COR-L47 (cell line): ENCODE measurements around the gene CEP350.
A peak's percentile ranks its signal among the peaks of the same experiment; 100 is the strongest.

Source experiments
- DNase-seq: peaks from one replicate; lab custom pipeline; 2025; lab: John Stamatoyannopoulos, UW

Gene CEP350, protein sequence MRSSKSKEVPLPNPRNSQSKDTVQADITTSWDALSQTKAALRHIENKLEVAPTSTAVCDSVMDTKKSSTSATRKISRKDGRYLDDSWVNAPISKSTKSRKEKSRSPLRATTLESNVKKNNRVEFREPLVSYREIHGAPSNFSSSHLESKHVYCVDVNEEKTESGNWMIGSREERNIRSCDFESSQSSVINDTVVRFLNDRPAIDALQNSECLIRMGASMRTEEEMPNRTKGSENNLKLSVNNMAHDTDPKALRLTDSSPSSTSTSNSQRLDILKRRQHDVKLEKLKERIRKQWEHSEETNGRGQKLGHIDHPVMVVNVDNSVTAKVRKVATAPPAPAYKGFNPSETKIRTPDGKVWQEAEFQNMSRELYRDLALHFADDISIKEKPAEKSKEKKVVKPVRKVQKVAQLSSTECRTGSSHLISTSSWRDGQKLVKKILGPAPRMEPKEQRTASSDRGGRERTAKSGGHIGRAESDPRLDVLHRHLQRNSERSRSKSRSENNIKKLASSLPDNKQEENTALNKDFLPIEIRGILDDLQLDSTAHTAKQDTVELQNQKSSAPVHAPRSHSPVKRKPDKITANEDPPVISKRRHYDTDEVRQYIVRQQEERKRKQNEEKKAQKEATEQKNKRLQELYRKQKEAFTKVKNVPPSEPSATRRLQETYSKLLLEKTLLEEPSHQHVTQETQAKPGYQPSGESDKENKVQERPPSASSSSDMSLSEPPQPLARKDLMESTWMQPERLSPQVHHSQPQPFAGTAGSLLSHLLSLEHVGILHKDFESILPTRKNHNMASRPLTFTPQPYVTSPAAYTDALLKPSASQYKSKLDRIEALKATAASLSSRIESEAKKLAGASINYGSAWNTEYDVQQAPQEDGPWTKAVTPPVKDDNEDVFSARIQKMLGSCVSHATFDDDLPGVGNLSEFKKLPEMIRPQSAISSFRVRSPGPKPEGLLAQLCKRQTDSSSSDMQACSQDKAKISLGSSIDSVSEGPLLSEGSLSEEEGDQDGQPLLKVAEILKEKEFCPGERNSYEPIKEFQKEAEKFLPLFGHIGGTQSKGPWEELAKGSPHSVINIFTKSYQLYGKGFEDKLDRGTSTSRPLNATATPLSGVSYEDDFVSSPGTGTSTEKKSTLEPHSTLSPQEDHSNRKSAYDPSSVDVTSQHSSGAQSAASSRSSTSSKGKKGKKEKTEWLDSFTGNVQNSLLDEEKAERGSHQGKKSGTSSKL (N-terminal part only)

DNA sequence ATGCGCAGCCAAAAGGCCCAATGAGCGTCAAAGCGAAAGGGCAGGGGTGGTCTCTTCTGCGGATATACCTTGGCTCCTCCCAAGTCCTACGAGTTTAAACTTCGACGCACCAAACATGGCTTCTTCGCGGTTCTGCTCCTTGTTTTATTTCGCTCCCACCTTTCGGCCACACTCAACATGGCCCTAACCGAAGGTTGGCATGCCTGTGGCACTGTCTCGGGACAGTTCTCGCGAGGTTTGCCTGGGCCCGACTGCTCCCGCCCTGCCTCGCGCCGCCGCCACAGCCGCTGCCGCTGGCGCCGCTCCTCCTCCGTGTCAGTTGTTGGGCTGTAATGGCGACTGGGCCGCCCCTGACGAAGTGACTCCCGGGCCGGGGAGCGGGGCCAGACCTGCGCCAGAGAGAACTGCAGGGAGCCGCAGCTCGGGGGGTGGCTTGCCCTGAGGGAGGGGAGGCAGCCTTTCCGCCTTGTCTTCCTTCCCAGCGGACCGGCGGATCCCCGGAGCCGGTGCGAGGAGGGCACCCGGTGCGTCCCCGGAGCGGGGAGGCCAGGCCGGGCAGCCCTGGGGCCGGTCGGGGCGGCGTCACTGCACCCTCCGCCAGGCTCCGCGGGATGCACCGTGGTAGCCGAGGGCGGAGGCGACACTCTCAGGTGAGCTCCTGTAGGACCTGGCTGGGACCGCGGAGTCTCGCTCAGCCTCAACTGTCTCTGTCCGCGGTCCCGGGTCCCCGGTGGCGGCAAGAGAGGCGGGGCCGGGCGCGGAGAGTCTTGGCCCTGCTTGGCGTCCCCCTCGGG, at the start of gene CEP350:
TSS of gene CEP350 (plus strand) at position 318 of the 794 bp plus-strand sequence. CDS start 31,372 bp downstream, outside the sequence.
- peak; percentile 99 for DNase-seq

GRCh38 chr1:179910934-179911333, 43.7 kb upstream of the CEP350 start:
- DNase-seq, result no peak

DNA sequence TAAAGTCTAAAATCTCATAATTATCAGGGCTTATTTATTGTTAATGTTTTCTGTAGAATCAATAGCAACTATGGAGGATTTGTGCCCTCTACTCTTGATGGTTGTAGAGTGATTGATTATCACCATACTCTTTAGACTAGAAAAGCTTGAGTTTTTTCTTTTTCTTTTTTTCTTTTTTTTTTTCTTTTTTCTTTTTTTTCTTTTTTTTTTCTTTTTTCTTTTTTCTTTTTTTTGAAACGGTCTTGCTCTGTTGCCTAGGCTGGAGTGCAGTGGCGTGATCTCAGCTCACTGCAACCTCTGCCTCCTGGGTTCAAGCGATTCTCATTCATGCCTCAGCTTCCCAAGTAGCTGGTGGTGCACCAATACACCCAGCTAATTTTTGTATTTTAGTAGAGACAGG, 42.8 kb upstream of the CEP350 start:
- DNase-seq, result no peak

DNA sequence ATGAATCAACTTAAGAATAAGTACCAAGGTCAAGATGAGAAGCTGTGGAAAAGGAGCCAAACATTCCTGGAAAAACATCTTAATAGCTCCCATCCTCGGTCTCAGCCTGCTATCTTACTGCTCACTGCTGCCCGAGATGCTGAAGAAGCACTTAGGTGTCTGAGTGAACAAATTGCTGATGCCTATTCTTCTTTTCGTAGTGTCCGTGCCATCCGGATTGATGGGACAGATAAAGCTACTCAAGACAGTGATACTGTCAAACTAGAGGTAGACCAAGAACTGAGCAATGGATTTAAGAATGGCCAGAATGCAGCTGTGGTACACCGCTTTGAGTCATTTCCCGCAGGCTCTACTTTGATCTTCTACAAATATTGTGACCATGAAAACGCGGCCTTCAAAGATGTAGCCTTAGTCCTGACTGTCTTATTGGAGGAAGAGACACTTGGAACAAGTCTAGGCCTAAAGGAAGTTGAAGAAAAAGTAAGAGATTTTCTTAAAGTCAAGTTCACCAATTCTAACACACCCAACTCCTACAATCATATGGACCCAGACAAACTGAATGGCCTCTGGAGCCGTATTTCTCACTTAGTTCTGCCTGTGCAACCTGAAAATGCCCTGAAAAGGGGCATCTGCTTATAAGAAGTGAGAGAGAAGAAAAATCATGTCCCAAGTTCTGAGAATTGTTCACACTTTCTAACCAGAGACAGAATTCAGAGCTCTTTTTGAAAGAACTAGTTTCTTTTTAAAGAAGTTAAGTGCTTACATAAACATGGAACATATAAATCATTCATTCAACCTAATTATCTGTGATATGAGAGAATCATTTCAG, 36.8 kb upstream of the CEP350 start:
- DNase-seq, result no peak

DNA sequence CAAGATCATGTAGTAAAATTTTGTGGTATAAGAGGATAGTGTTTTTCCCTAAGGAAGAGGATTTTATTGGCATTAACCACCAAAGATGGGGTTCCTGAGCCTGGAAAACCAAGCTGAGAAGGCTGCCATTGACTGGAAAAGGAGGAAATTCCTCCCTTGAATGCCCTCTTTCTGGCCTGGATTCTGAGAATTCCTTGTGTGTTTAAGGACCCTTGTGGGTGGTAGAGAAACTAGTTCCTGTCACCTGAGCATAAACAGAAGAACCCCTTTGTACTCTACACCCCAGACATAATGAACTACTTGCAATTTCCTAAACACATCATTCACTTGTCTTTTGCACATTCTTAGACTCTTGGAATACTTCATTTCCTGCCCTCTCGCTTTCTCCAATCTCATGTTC, 33.1 kb upstream of the CEP350 start:
- no peak for DNase-seq

GRCh38 chr1:179921981-179922872, 32.4 kb upstream of the CEP350 start:
- no peak for DNase-seq

DNA sequence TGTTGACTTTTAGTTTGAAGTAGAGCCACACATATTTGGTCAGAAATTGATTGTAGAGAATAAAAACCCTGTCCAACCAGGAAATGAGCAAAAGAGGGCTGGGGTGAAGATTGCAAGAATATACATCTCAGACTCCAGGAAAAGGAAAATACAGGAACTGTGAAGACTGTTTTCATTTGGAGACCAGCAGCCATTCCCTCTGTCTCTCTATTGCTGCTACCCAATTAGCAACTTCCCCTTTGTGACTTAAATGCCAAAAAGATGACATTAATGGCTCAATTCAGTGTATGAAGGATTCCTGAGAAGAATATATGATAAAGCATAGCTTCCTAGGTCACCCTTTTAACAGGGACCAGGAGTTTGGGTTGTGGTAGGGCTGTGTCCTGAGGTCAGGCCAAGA, 31.6 kb upstream of the CEP350 start:
- no peak for DNase-seq

- no peak for DNase-seq
Observed at GRCh38 chr1:179924268-179924667, 30.3 kb upstream of the CEP350 start.

- DNase-seq, result no peak
Observed at GRCh38 chr1:179925302-179925701, 29.3 kb upstream of the CEP350 start.

DNA sequence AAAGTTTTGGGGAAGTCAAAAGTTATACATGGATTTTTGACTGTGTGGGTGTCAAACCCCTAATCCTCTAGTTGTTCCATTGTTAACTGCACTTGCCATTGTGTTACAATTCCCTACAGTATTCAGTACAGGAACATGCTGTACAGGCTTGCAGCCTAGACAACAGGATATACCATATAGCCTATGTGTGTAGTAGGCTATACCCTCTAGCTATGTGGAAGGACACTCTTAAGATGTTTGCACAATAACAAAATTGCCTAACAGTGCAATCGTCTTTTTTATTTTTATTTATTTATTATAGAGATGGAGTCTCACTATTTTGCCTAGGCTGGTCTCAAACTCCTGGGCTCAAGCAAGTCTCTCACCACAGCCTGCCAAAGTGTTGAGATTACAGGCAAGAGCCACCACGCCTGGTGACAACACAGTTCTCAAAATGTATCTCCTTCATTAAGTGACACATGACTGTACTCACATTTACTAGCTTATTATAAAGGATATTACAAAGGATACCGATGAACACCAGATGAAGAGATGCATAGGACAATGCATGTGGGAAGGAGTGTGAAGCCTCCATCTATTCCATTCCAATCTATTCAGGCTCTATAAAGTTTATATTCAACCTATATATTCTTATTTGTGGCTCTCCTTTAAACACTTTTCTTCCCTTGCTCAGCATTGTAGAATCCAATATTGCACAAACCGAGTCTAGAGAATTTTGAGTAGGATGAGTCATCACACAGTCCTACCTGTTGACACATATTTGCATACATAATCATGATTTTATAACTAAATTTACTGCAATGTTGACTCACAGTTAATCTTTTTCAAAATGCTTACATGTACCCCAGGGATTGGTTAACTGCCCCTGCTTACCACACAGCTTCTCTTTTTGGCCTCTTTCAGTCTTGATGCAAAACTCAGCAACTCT, 28.4 kb upstream of the CEP350 start:
- DNase-seq, result no peak

DNA sequence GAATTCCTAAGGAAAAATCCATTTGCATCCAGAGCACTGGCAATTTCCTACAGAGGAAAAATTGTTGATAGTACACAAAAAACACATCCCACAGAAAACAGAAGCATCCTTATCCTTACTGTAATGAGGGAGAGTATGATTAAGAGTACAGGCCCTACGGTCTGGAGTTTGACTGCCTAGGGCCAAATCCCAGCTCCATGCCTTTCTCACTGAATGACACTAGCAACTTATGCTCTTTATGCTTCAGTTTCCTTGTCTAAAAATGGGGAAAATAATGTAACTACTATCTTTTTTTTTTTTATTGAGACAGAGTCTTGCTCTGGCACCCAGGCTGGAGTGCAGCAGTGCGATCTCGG, 27.8 kb upstream of the CEP350 start:
- no peak for DNase-seq

DNA sequence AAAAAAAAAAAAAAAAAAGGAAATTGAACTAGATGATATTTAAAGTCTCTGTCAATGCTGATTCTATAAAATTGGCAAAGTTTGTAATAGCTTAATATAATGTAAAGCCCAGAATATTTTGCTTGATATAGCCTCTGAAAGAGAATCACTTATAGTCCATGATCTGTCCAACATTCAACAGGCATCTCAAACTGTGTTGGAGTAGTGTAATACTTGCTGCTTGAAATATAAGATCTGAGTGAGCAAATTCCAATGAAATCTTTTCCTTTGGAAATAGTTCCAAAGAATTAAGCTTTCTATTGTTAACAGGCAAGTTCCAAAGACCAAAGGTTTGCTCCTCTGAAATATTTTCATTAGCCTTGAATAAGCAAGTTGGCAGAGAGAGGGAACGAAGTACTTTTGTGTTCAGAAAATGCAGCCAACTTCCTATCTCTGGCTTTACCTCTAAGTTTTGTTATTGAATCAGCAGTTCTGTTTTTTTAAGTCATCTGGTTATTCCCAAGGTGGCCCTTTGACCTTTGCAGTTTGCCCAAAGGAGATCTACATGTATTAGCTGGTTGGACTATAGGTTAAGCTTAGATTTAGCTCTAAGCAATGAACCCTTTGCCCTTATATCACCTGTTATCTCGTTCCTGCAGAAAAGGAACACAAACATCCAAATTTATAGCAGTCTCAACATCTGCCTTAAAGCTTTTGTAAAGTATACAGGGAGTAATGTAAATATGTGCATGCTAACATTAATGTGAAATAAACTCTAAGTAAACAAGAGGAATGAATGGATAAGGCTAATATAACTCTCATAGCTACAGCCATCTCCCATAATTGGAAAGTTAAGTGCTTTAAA, 24.4 kb upstream of the CEP350 start:
- DNase-seq, result no peak

GRCh38 chr1:179930867-179931266, 23.7 kb upstream of the CEP350 start:
- no peak for DNase-seq

GRCh38 chr1:179933219-179933618, 21.4 kb upstream of the CEP350 start:
- DNase-seq, result no peak

DNA sequence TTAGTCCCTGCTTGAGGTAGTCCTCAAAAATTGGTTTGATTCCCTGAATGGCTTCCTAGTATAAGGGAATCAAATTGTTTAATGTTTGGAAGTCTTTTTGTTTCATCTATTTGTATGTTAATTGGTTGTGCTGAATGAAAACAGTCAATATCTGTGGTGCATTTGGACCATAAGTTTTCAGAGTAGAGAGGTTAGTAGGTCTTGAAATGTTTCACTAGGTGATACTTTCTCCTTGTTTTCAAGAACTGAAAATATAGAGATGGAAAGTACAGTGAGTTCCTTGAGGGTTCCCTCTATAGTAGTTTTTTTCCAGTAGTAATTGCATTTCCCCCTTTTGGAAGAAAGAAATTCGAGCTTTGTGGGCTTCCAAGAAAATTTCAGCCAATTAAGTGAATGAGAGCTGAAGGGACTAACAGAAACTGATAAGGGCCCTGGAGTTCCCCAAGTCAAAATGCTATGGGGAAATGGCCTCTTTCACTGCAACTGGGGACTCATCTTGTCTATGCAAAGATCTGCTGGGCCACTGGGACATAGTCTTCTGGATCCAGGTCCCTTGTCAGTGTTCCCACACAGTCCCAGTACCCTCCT, 18.6 kb upstream of the CEP350 start:
- DNase-seq, result no peak

- no peak for DNase-seq
Observed at GRCh38 chr1:179937668-179938254, 16.8 kb upstream of the CEP350 start.

DNA sequence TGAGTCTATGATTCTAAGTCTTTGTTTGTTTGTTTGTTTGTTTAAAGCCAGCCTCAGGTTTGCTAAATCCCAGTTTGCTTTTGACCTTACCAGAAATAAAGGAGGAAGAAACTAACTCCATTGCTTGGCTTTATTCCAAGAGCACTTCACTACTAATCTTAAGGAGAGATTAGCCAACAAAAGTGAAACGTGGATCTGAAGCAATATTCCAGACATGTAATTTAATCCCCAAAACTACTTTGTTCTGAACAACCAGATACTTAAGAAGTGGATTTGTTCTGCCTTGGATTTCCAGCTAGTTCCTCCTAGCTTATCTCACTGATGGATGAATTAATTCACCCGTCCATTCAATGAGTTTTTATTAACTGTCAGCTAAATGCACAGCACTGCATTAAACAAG, 15.9 kb upstream of the CEP350 start:
- no peak for DNase-seq
